GM23338 (cell line): ENCODE results near the gene DSCAML1. TPM values are rescaled to one million over a fixed set of nuclear protein-coding genes. Genes with fewer than 3 reads are reported as not detected.

Source experiments
- ATAC-seq: fragments of 200-7000 bp; cut with Tn5 transposase; 3 replicates; pipeline ENCODE4 v1.9.1; 2020
- DNase-seq: peaks from one replicate; pipeline ENCODE4 v3.0.0-alpha.2; 2015; ENCODE audit warnings: low spot score
- H2AFZ ChIP-seq: fragments of 200-600 bp; sonication (generic); 2 replicates; pipeline ENCODE4 v1.8.0; 2016; ENCODE audit warnings: antibody characterized with exemption, mild to moderate bottlenecking, moderate library complexity
- H3F3A ChIP-seq: fragments of 200-600 bp; sonication (generic); replicated peaks from 2 replicates; pipeline ENCODE4 v1.8.0; 2017; ENCODE audit warnings: antibody characterized with exemption, mixed run types, low read depth
- H3K27ac ChIP-seq: fragments of 200-600 bp; sonication (generic); 2 replicates; pipeline ENCODE4 v1.6.1; 2016; ENCODE audit warnings: low read depth
- H3K27me3 ChIP-seq: fragments of 200-600 bp; sonication (generic); 2 replicates; pipeline ENCODE4 v1.8.0; 2016; ENCODE audit warnings: mild to moderate bottlenecking, mixed run types, moderate library complexity; ENCODE audit not compliant: insufficient read depth
- H3K36me3 ChIP-seq: fragments of 200-600 bp; sonication (generic); 2 replicates; pipeline ENCODE4 v1.8.0; 2016; ENCODE audit warnings: mild to moderate bottlenecking; ENCODE audit not compliant: insufficient read depth
- H3K4me1 ChIP-seq: fragments of 200-600 bp; sonication (generic); 2 replicates; pipeline ENCODE4 v1.8.0; 2016; ENCODE audit warnings: mild to moderate bottlenecking, moderate library complexity; ENCODE audit not compliant: insufficient read depth
- H3K4me2 ChIP-seq: fragments of 200-600 bp; sonication (generic); 2 replicates; pipeline ENCODE4 v1.7.1; 2017; ENCODE audit warnings: mixed run types
- H3K4me3 ChIP-seq: fragments of 200-600 bp; sonication (generic); 2 replicates; pipeline ENCODE4 v1.6.1; 2016; ENCODE audit warnings: mixed run types
- H3K79me2 ChIP-seq: fragments of 200-600 bp; sonication (generic); replicated peaks from 2 replicates; pipeline ENCODE4 v1.8.0; 2017; ENCODE audit warnings: mild to moderate bottlenecking; ENCODE audit not compliant: insufficient read depth
- H3K9me2 ChIP-seq: fragments of 200-600 bp; sonication (generic); 2 replicates; pipeline ENCODE4 v1.8.0; 2017; ENCODE audit not compliant: insufficient read depth
- H4K20me1 ChIP-seq: fragments of 200-600 bp; sonication (generic); replicated peaks from 2 replicates; pipeline ENCODE4 v1.8.0; 2017; ENCODE audit warnings: mild to moderate bottlenecking; ENCODE audit not compliant: insufficient read depth
- H3K27ac Mint-ChIP-seq: 2 replicates; pipeline ENCODE4 v1.8.0; 2020; ENCODE audit warnings: inconsistent platforms, mild to moderate bottlenecking, moderate library complexity, mixed read lengths
- H3K27me3 Mint-ChIP-seq: 3 replicates; pipeline ENCODE4 v1.8.0; 2022; ENCODE audit warnings: low read depth, mild to moderate bottlenecking, moderate library complexity, mixed read lengths, inconsistent platforms; ENCODE audit not compliant: insufficient read depth, poor library complexity
- H3K36me3 Mint-ChIP-seq: 3 replicates; pipeline ENCODE4 v1.8.0; 2021; ENCODE audit warnings: low read depth, mild to moderate bottlenecking, inconsistent platforms, moderate library complexity, mixed read lengths
- H3K4me1 Mint-ChIP-seq: 3 replicates; pipeline ENCODE4 v1.8.0; 2020; ENCODE audit warnings: mild to moderate bottlenecking, inconsistent platforms, mixed read lengths
- H3K4me3 Mint-ChIP-seq: 3 replicates; pipeline ENCODE4 v1.8.0; 2021; ENCODE audit warnings: moderate library complexity, mild to moderate bottlenecking, inconsistent platforms, mixed read lengths
- H3K9me3 Mint-ChIP-seq: 3 replicates; pipeline ENCODE4 v1.8.0; 2020; ENCODE audit warnings: moderate library complexity, mild to moderate bottlenecking, inconsistent platforms, mixed read lengths
- CREB1 ChIP-seq: fragments of 250-450 bp; sonication (Bioruptor Pico); IDR thresholded peaks from 2 replicates; pipeline ENCODE4 v1.5.0; 2020; ENCODE audit warnings: low read depth, mild to moderate bottlenecking, moderate library complexity
- EZH2 ChIP-seq: fragments of 200-600 bp; sonication (generic); IDR thresholded peaks from one replicate; pipeline ENCODE4 v1.8.0; 2017; ENCODE audit warnings: antibody characterized with exemption, mild to moderate bottlenecking, low read depth; ENCODE audit not compliant: unreplicated experiment
- EZH2phosphoT487 ChIP-seq: fragments of 200-600 bp; sonication (generic); IDR thresholded peaks from one replicate; pipeline ENCODE4 v1.8.1; 2018; ENCODE audit warnings: antibody characterized with exemption; ENCODE audit not compliant: unreplicated experiment
- JUNB ChIP-seq: IDR thresholded peaks from one replicate; pipeline ENCODE4 v1.6.1; 2016; ENCODE audit warnings: antibody characterized with exemption; ENCODE audit not compliant: unreplicated experiment
- NANOG ChIP-seq: IDR thresholded peaks from 2 replicates; pipeline ENCODE4 v1.6.1; 2016; ENCODE audit warnings: antibody characterized with exemption, borderline replicate concordance
- POLR2AphosphoS5 ChIP-seq: IDR thresholded peaks from 2 replicates; pipeline ENCODE4 v1.6.1; 2016; ENCODE audit warnings: antibody characterized with exemption, low read depth
- STAT1 ChIP-seq: IDR thresholded peaks from one replicate; pipeline ENCODE4 v1.6.1; 2016; ENCODE audit warnings: antibody characterized with exemption; ENCODE audit not compliant: unreplicated experiment
- ZNF114 ChIP-seq: fragments of 250-450 bp; sonication (Bioruptor Pico); IDR thresholded peaks from 2 replicates; pipeline ENCODE4 v1.5.0; 2020; ENCODE audit warnings: mild to moderate bottlenecking, moderate library complexity
- ZNF331 ChIP-seq: fragments of 250-450 bp; sonication (Bioruptor Pico); IDR thresholded peaks from 2 replicates; pipeline ENCODE4 v1.5.0; 2020; ENCODE audit warnings: low read depth, mild to moderate bottlenecking, moderate library complexity
- polyA plus RNA-seq: library from polyadenylated mRNA; unstranded; fragments of >200 nt; fragmentation: Nextera tagmentation; extraction: Ambion mirVana; gene quantifications from 2 replicates; pipeline ENCODE4 v1.2.1, GENCODE V29; 2016
- total RNA-seq: library from RNA; depleted of rRNA; stranded (reverse); fragments of >200 nt; shearing (Covaris generic); gene quantifications from 2 replicates; pipeline ENCODE4 v1.2.3, GENCODE V29; 2014
- TF ChIP-seq, protein P1 (sequence below): IDR thresholded peaks from one replicate; pipeline ENCODE4 v1.6.1; 2018; ENCODE audit warnings: antibody characterized with exemption; ENCODE audit not compliant: unreplicated experiment
- TF ChIP-seq, protein P2 (sequence below): IDR thresholded peaks from 2 replicates; pipeline ENCODE4 v1.6.1; 2016; ENCODE audit warnings: antibody characterized with exemption
- TF ChIP-seq, protein P3 (sequence below): fragments of 250-450 bp; sonication (Bioruptor Pico); IDR thresholded peaks from 2 replicates; pipeline ENCODE4 v1.5.0; 2020; ENCODE audit warnings: mild to moderate bottlenecking, moderate library complexity
- TF ChIP-seq, protein P4 (sequence below), 2 experiments: fragments of 200-600 bp in 1 of 2; sonication (generic) in 1 of 2; conservative IDR thresholded peaks; 2 replicates each; pipeline versions ENCODE4 v1.5.1 to v1.6.1; 2016 to 2017; ENCODE audit warnings: antibody characterized with exemption in 2 of 2, low read depth in 2 of 2, mild to moderate bottlenecking in 2 of 2, moderate library complexity in 1 of 2

The DSCAML1 gene
- total and polyA plus RNA-seq, 2 experiments from 2014 or later: 0.17 TPM; not detected in 1

DNA sequence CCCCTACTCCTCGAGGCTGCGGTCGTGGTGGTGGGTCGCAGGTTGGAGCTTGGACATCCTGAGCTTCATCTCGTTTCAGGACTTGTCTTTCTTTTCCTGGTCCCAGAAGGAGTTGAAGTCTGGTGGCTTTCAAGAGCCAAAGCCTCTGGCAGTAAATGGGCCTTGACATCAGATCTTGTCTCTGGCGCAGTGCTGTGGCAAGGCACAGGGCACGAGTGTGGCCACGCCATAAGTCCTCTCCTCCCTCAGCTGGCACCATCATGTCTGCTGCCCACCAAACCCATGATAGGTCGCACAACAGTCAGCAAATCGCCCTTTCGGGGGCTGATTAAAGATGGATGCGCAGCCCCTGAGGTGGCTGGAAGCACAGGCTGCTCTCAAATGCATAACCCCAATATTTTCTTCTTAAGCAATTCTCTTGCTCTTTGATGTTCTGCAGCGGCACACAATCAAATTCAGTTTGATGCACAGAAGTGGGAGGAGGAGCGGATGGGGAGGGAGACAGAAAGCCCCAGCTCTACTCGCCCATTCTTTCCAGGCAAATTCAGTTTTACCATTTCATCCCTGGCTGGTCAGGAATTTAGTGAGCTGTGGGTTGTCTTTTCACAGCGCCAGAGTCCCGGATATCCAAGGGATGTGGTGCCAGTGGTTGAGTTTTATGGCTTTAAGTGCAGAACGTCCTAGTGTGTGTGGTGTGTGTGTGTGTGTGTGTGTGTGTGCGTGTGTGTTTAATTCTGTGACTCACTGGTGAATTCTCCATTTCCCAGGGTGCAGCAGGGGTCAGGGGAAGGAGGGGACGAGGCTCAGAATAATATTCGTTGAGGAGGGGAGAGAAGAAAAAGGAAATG, 162.0 kb downstream of the DSCAML1 start:
- Histone ChIP-seq H3K27ac (no peak overlapping the region), H3K4me1 (no peaks in the 10 kb centered on the region), H3F3A (no peaks in the 10 kb centered on the region), H3K4me3 (no peak overlapping the region), H3K36me3 (no peaks in the 10 kb centered on the region), H4K20me1 (no peaks in the 10 kb centered on the region), H2AFZ (no peak overlapping the region), H3K79me2 (no peaks in the 10 kb centered on the region), H3K4me2 (no peak overlapping the region), H3K27me3 (no peaks in the 10 kb centered on the region), H3K9me2 (no peaks in the 10 kb centered on the region)
- no peak overlapping the region for H3K27ac Mint-ChIP-seq
- TF ChIP-seq CREB1 (no peak), JUNB (no peak), NANOG (no peak), EZH2 (no peak), POLR2AphosphoS5 (no peak), ZNF331 (CRISPR knock-in tag) (no peak), EZH2phosphoT487 (no peak), ZNF114 (CRISPR knock-in tag) (no peak), STAT1 (no peak)
- TF ChIP-seq, protein P1, sequence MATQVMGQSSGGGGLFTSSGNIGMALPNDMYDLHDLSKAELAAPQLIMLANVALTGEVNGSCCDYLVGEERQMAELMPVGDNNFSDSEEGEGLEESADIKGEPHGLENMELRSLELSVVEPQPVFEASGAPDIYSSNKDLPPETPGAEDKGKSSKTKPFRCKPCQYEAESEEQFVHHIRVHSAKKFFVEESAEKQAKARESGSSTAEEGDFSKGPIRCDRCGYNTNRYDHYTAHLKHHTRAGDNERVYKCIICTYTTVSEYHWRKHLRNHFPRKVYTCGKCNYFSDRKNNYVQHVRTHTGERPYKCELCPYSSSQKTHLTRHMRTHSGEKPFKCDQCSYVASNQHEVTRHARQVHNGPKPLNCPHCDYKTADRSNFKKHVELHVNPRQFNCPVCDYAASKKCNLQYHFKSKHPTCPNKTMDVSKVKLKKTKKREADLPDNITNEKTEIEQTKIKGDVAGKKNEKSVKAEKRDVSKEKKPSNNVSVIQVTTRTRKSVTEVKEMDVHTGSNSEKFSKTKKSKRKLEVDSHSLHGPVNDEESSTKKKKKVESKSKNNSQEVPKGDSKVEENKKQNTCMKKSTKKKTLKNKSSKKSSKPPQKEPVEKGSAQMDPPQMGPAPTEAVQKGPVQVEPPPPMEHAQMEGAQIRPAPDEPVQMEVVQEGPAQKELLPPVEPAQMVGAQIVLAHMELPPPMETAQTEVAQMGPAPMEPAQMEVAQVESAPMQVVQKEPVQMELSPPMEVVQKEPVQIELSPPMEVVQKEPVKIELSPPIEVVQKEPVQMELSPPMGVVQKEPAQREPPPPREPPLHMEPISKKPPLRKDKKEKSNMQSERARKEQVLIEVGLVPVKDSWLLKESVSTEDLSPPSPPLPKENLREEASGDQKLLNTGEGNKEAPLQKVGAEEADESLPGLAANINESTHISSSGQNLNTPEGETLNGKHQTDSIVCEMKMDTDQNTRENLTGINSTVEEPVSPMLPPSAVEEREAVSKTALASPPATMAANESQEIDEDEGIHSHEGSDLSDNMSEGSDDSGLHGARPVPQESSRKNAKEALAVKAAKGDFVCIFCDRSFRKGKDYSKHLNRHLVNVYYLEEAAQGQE: no peak
- TF ChIP-seq, protein P2, sequence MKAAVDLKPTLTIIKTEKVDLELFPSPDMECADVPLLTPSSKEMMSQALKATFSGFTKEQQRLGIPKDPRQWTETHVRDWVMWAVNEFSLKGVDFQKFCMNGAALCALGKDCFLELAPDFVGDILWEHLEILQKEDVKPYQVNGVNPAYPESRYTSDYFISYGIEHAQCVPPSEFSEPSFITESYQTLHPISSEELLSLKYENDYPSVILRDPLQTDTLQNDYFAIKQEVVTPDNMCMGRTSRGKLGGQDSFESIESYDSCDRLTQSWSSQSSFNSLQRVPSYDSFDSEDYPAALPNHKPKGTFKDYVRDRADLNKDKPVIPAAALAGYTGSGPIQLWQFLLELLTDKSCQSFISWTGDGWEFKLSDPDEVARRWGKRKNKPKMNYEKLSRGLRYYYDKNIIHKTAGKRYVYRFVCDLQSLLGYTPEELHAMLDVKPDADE: no peak
- TF ChIP-seq, protein P3, sequence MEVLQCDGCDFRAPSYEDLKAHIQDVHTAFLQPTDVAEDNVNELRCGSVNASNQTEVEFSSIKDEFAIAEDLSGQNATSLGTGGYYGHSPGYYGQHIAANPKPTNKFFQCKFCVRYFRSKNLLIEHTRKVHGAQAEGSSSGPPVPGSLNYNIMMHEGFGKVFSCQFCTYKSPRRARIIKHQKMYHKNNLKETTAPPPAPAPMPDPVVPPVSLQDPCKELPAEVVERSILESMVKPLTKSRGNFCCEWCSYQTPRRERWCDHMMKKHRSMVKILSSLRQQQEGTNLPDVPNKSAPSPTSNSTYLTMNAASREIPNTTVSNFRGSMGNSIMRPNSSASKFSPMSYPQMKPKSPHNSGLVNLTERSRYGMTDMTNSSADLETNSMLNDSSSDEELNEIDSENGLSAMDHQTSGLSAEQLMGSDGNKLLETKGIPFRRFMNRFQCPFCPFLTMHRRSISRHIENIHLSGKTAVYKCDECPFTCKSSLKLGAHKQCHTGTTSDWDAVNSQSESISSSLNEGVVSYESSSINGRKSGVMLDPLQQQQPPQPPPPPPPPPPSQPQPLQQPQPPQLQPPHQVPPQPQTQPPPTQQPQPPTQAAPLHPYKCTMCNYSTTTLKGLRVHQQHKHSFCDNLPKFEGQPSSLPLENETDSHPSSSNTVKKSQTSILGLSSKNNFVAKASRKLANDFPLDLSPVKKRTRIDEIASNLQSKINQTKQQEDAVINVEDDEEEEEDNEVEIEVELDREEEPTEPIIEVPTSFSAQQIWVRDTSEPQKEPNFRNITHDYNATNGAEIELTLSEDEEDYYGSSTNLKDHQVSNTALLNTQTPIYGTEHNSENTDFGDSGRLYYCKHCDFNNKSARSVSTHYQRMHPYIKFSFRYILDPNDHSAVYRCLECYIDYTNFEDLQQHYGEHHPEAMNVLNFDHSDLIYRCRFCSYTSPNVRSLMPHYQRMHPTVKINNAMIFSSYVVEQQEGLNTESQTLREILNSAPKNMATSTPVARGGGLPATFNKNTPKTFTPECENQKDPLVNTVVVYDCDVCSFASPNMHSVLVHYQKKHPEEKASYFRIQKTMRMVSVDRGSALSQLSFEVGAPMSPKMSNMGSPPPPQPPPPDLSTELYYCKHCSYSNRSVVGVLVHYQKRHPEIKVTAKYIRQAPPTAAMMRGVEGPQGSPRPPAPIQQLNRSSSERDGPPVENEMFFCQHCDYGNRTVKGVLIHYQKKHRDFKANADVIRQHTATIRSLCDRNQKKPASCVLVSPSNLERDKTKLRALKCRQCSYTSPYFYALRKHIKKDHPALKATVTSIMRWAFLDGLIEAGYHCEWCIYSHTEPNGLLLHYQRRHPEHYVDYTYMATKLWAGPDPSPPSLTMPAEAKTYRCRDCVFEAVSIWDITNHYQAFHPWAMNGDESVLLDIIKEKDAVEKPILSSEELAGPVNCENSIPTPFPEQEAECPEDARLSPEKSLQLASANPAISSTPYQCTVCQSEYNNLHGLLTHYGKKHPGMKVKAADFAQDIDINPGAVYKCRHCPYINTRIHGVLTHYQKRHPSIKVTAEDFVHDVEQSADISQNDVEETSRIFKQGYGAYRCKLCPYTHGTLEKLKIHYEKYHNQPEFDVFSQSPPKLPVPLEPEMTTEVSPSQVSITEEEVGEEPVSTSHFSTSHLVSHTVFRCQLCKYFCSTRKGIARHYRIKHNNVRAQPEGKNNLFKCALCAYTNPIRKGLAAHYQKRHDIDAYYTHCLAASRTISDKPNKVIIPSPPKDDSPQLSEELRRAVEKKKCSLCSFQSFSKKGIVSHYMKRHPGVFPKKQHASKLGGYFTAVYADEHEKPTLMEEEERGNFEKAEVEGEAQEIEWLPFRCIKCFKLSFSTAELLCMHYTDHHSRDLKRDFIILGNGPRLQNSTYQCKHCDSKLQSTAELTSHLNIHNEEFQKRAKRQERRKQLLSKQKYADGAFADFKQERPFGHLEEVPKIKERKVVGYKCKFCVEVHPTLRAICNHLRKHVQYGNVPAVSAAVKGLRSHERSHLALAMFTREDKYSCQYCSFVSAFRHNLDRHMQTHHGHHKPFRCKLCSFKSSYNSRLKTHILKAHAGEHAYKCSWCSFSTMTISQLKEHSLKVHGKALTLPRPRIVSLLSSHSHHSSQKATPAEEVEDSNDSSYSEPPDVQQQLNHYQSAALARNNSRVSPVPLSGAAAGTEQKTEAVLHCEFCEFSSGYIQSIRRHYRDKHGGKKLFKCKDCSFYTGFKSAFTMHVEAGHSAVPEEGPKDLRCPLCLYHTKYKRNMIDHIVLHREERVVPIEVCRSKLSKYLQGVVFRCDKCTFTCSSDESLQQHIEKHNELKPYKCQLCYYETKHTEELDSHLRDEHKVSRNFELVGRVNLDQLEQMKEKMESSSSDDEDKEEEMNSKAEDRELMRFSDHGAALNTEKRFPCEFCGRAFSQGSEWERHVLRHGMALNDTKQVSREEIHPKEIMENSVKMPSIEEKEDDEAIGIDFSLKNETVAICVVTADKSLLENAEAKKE (CRISPR knock-in tag): no peak
- TF ChIP-seq, protein P4, sequence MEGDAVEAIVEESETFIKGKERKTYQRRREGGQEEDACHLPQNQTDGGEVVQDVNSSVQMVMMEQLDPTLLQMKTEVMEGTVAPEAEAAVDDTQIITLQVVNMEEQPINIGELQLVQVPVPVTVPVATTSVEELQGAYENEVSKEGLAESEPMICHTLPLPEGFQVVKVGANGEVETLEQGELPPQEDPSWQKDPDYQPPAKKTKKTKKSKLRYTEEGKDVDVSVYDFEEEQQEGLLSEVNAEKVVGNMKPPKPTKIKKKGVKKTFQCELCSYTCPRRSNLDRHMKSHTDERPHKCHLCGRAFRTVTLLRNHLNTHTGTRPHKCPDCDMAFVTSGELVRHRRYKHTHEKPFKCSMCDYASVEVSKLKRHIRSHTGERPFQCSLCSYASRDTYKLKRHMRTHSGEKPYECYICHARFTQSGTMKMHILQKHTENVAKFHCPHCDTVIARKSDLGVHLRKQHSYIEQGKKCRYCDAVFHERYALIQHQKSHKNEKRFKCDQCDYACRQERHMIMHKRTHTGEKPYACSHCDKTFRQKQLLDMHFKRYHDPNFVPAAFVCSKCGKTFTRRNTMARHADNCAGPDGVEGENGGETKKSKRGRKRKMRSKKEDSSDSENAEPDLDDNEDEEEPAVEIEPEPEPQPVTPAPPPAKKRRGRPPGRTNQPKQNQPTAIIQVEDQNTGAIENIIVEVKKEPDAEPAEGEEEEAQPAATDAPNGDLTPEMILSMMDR (conservative IDR thresholded peaks at IDR 0.05; ENCODE audit: low read depth in 2 of 2): no peak
- no peak overlapping the region for H3K4me3 Mint-ChIP-seq
- H3K9me3 Mint-ChIP-seq: no peaks in the 10 kb centered on the region
- H3K4me1 Mint-ChIP-seq: peaks cover 23% of the 10 kb centered on the region; the same call in 2 of the 3 replicates
- H3K27me3 Mint-ChIP-seq: peaks cover 2% of the 10 kb centered on the region
- ATAC-seq: no peak
- no peaks in the 10 kb centered on the region for H3K36me3 Mint-ChIP-seq
- no peak for DNase-seq
